HepG2 (cell line): ENCODE measurements around the gene CDCA5. TPM values are rescaled to one million over a fixed set of nuclear protein-coding genes. Genes with fewer than 3 reads are reported as not detected.
A peak's percentile ranks its signal among the peaks of the same experiment; 100 is the strongest.

Experiments used
- HNRNPK ChIP-seq: fragments of 200-400 bp; formaldehyde crosslinking; IDR thresholded peaks from 2 replicates; pipeline ENCODE4 v1.6.1; 2018; ENCODE audit warnings: low read length, low read depth, moderate library complexity, mild to moderate bottlenecking; ENCODE audit not compliant: poor library complexity, severe bottlenecking
- HOXA3 ChIP-seq: sonication (generic); formaldehyde crosslinking; IDR thresholded peaks from 2 replicates; pipeline ENCODE4 v1.5.0; 2020; ENCODE audit warnings: missing genetic modification reagents
- MLLT10 ChIP-seq: sonication (generic); formaldehyde crosslinking; IDR thresholded peaks from 2 replicates; pipeline ENCODE4 v1.4.0; 2020; ENCODE audit warnings: missing genetic modification reagents
- MTERF4 ChIP-seq: sonication (generic); formaldehyde crosslinking; IDR thresholded peaks from 2 replicates; pipeline ENCODE4 v1.8.0; 2023; ENCODE audit warnings: mild to moderate bottlenecking, missing genetic modification reagents
- NCOA5 ChIP-seq: sonication (generic); formaldehyde crosslinking; IDR thresholded peaks from 2 replicates; pipeline ENCODE4 v1.4.0; 2020; ENCODE audit warnings: missing genetic modification reagents
- NFAT5 ChIP-seq: sonication (generic); formaldehyde crosslinking; IDR thresholded peaks from 2 replicates; pipeline ENCODE4 v1.4.0; 2020; ENCODE audit warnings: missing genetic modification reagents
- NFIB ChIP-seq: sonication (generic); formaldehyde crosslinking; IDR thresholded peaks from 2 replicates; pipeline ENCODE4 v1.9.0; 2021; ENCODE audit warnings: missing genetic modification reagents, mild to moderate bottlenecking, borderline replicate concordance
- PCBP1 ChIP-seq: fragments of 200-400 bp; formaldehyde crosslinking; IDR thresholded peaks from 2 replicates; pipeline ENCODE4 v1.6.1; 2017; ENCODE audit warnings: mild to moderate bottlenecking, low read depth, low read length, borderline replicate concordance
- REST ChIP-seq, 2 experiments: IDR thresholded peaks; 2 replicates each; pipeline ENCODE4 v1.6.1; 2011 to 2012; ENCODE audit warnings: low read length in 2 of 2, borderline replicate concordance in 1 of 2, low read depth in 1 of 2, mild to moderate bottlenecking in 1 of 2, moderate library complexity in 1 of 2
- SATB2 ChIP-seq: sonication (generic); formaldehyde crosslinking; IDR thresholded peaks from 2 replicates; pipeline ENCODE4 v1.5.0; 2020; ENCODE audit warnings: missing genetic modification reagents
- SP2 ChIP-seq: sonication (generic); formaldehyde crosslinking; IDR thresholded peaks from 2 replicates; pipeline ENCODE4 v1.5.1; 2020; ENCODE audit warnings: mild to moderate bottlenecking, missing genetic modification reagents
- ZFP91 ChIP-seq: sonication (generic); formaldehyde crosslinking; IDR thresholded peaks from 2 replicates; pipeline ENCODE4 v1.9.0; 2022; ENCODE audit warnings: missing genetic modification reagents, mild to moderate bottlenecking, borderline replicate concordance
- ZNF230 ChIP-seq: sonication (generic); formaldehyde crosslinking; IDR thresholded peaks from 2 replicates; pipeline ENCODE4 v1.4.0; 2020; ENCODE audit warnings: mild to moderate bottlenecking, missing genetic modification reagents
- ZNF30 ChIP-seq: sonication (generic); formaldehyde crosslinking; IDR thresholded peaks from 2 replicates; pipeline ENCODE4 v1.5.0; 2020; ENCODE audit warnings: mild to moderate bottlenecking, missing genetic modification reagents
- ZNF619 ChIP-seq: sonication (generic); formaldehyde crosslinking; IDR thresholded peaks from 2 replicates; pipeline ENCODE4 v1.4.0; 2020; ENCODE audit warnings: mild to moderate bottlenecking, missing genetic modification reagents
- ZNF784 ChIP-seq: sonication (generic); formaldehyde crosslinking; IDR thresholded peaks from 2 replicates; pipeline ENCODE4 v1.5.1; 2020; ENCODE audit warnings: missing genetic modification reagents, mild to moderate bottlenecking, borderline replicate concordance
- polyA plus RNA-seq, 8 experiments: library from polyadenylated mRNA; depleted of rRNA in 3 of 8; stranded (reverse) in 7 of 8; unstranded in 1 of 8; fragments of >200 nt; fragmentation: Illumina TruSeq in 4 of 8; extraction: Trizol in 4 of 8; gene quantifications; 2 replicates each; pipeline versions ENCODE4 v1.2.1 to v1.2.3, GENCODE V29; 2011 to 2016; ENCODE audit warnings: low read depth in 4 of 8, missing spikeins in 1 of 8, mixed read lengths in 1 of 8; ENCODE audit not compliant: insufficient read depth in 1 of 8
- total RNA-seq, 5 experiments: library from RNA; depleted of rRNA; stranded (reverse); fragments of >200 nt; fragmentation: Illumina TruSeq; extraction: Trizol; gene quantifications; 2 replicates each; pipeline ENCODE4 v1.2.3, GENCODE V29; 2016; ENCODE audit warnings: low read depth in 1 of 5

Gene CDCA5
- total and polyA plus RNA-seq, 2 of the 13 experiments (the other 11 are each of a cell fraction or from before 2014, with no cell fraction given), result 13.5 to 50.6 TPM

- TF ChIP-seq REST (IDR thresholded peaks at IDR 0.05; ENCODE audit: borderline replicate concordance in 1 of 2, low read depth in 1 of 2, low read length in 2 of 2) (no peak), MLLT10 (no peak), NCOA5 (CRISPR knock-in tag) (no peak), ZNF230 (CRISPR knock-in tag) (no peak), ZFP91 (peak; percentile 52), PCBP1 (no peak), ZNF784 (CRISPR knock-in tag) (peak; percentile 60; the same call in 1 of the 2 replicates), NFIB (no peak), MTERF4 (no peak; the same call in 1 of the 2 replicates), HOXA3 (CRISPR knock-in tag) (peak; percentile 85), ZNF30 (CRISPR knock-in tag) (no peak), HNRNPK (no peak), SATB2 (CRISPR knock-in tag) (no peak), NFAT5 (peak; percentile 44; the same call in 1 of the 2 replicates), ZNF619 (CRISPR knock-in tag) (no peak), SP2 (no peak; the same call in 1 of the 2 replicates)
Observed at GRCh38 chr11:65040847-65041622, 42.8 kb downstream of the CDCA5 start, which contains the start of gene SAC3D1 (continued).
